PC-3 (cell line): ENCODE results near the gene THSD1. TPM values are rescaled to one million over a fixed set of nuclear protein-coding genes. Genes with fewer than 3 reads are reported as not detected.
A peak's percentile ranks its signal among the peaks of the same experiment; 100 is the strongest.

Experiments
- ATAC-seq: fragments of 200-7000 bp; cut with Tn5 transposase; 2 replicates; pipeline ENCODE4 v1.9.1; 2020; ENCODE audit warnings: mild to moderate bottlenecking, moderate library complexity
- BruUV-seq: library from RNA; stranded (reverse); fragments of 400-500 nt; replicated peaks from 2 replicates; lab custom pipeline; 2021; lab: Mats Ljungman, UMichigan
- CTCF ChIA-PET: fragments of 300-600 bp; sonication (Branson Sonifier 250); formaldehyde crosslinking; loops from one replicate; lab custom pipeline; 2022; ENCODE audit warnings: antibody characterized with exemption; lab: Charles Lee
- POLR2A ChIA-PET: fragments of 300-600 bp; sonication (Branson Sonifier 250); formaldehyde crosslinking; loops from one replicate; lab custom pipeline; 2022; ENCODE audit warnings: antibody characterized with exemption; ENCODE audit not compliant: unreplicated experiment; lab: Charles Lee
- DNase-seq: peaks from one replicate; pipeline ENCODE4 v3.0.0-alpha.2; 2015
- H2AFZ ChIP-seq: fragments of 300-600 bp; sonication (generic); 2 replicates; pipeline ENCODE4 v1.6.0; 2016; ENCODE audit warnings: antibody characterized with exemption, low read length
- H3F3A ChIP-seq: fragments of 300-600 bp; sonication (generic); one replicate; pipeline ENCODE4 v1.6.0; 2017; ENCODE audit warnings: antibody characterized with exemption, low read length, control low read depth, mild to moderate bottlenecking; ENCODE audit not compliant: unreplicated experiment
- H3K27ac ChIP-seq: fragments of 300-600 bp; sonication (generic); 2 replicates; pipeline ENCODE4 v1.5.1; 2016; ENCODE audit warnings: mild to moderate bottlenecking, low read length
- H3K27me3 ChIP-seq: fragments of 300-600 bp; sonication (generic); 2 replicates; pipeline ENCODE4 v1.6.1; 2016; ENCODE audit warnings: low read length, mixed read lengths
- H3K36me3 ChIP-seq: fragments of 300-600 bp; sonication (generic); 2 replicates; pipeline ENCODE4 v1.6.1; 2016; ENCODE audit warnings: low read depth, mixed run types, low read length, mixed read lengths
- H3K4me1 ChIP-seq: fragments of 300-600 bp; sonication (generic); 2 replicates; pipeline ENCODE4 v1.5.1; 2016; ENCODE audit warnings: low read length; ENCODE audit not compliant: insufficient read depth
- H3K4me2 ChIP-seq: fragments of 300-600 bp; sonication (generic); 2 replicates; pipeline ENCODE4 v1.6.0; 2016; ENCODE audit warnings: low read length
- H3K4me3 ChIP-seq: fragments of 300-600 bp; sonication (generic); 2 replicates; pipeline ENCODE4 v1.5.1; 2016; ENCODE audit warnings: mild to moderate bottlenecking, low read length, mixed read lengths
- H3K79me2 ChIP-seq: fragments of 300-600 bp; sonication (generic); 2 replicates; pipeline ENCODE4 v1.6.1; 2017; ENCODE audit warnings: low read length, mixed read lengths
- H3K9ac ChIP-seq: fragments of 300-600 bp; sonication (generic); 2 replicates; pipeline ENCODE4 v1.6.0; 2016; ENCODE audit warnings: mild to moderate bottlenecking, low read length
- H3K9me2 ChIP-seq: fragments of 300-600 bp; sonication (generic); replicated peaks from 2 replicates; pipeline ENCODE4 v1.6.1; 2016; ENCODE audit warnings: mixed run types, low read length, mixed read lengths
- H3K9me3 ChIP-seq: fragments of 300-600 bp; sonication (generic); 2 replicates; pipeline ENCODE4 v1.6.1; 2016; ENCODE audit warnings: low read length, mixed read lengths
- H4K20me1 ChIP-seq: fragments of 300-600 bp; sonication (generic); 2 replicates; pipeline ENCODE4 v1.6.1; 2016; ENCODE audit warnings: low read length, mixed read lengths
- CTCF ChIP-seq: fragments of 300-600 bp; sonication (generic); conservative IDR thresholded peaks from 2 replicates; pipeline ENCODE4 v1.5.1; 2017; ENCODE audit warnings: antibody characterized with exemption, low read depth, mild to moderate bottlenecking, low read length
- EZH2 ChIP-seq: fragments of 300-600 bp; sonication (generic); IDR thresholded peaks from one replicate; pipeline ENCODE4 v1.6.1; 2017; ENCODE audit warnings: antibody characterized with exemption, mild to moderate bottlenecking, low read length; ENCODE audit not compliant: unreplicated experiment
- EZH2phosphoT487 ChIP-seq: fragments of 300-600 bp; sonication (generic); IDR thresholded peaks from 2 replicates; pipeline ENCODE4 v1.6.1; 2018; ENCODE audit warnings: mild to moderate bottlenecking, antibody characterized with exemption, low read length, borderline replicate concordance
- intact Hi-C: fragments of 100-400 bp; cut with micrococcal nuclease; formaldehyde crosslinking; loops from 2 replicates; pipeline ENCODE4 v1.9.0; 2023
- total RNA-seq: library from RNA; depleted of rRNA; stranded (reverse); fragments of >200 nt; gene quantifications from 2 replicates; pipeline ENCODE4 v1.2.3, GENCODE V29; 2014

Gene THSD1
- total RNA-seq, 1 experiment from 2014 or later: 1.0 TPM

- no peaks in the 10 kb centered on the region for H3K9me2 ChIP-seq
- no TSS peak for BruUV-seq
- no peak overlapping the region for H2AFZ ChIP-seq
- H3K27me3 ChIP-seq: no peaks in the 10 kb centered on the region
- H3K4me2 ChIP-seq: no peak overlapping the region
- DNase-seq (peak; percentile 4), ATAC-seq (peak; percentile 67)
- no peaks in the 10 kb centered on the region for H4K20me1 ChIP-seq
- no peaks in the 10 kb centered on the region for H3K9me3 ChIP-seq
- H3K4me1 ChIP-seq: peaks cover 4% of the 10 kb centered on the region; the same call in 1 of the 2 replicates
- no peaks in the 10 kb centered on the region for H3F3A ChIP-seq
- H3K79me2 ChIP-seq: no peaks in the 10 kb centered on the region
- H3K9ac ChIP-seq: no peak overlapping the region
- ChIA-PET CTCF (interaction anchor here (0.5 kb wide), 1 partner anchor 128 kb away, joined by 3 read pairs; no protein-coding TSS in a partner anchor), POLR2A (interaction anchor here (0.6 kb wide), 1 partner anchor 11 kb away, joined by 3 read pairs; no protein-coding TSS in a partner anchor)
- intact Hi-C loops: no loop called here
- no peak overlapping the region for H3K27ac ChIP-seq
- TF ChIP-seq CTCF (no peak), EZH2 (no peak), EZH2phosphoT487 (no peak)
- H3K36me3 ChIP-seq: no peaks in the 10 kb centered on the region
- H3K4me3 ChIP-seq: no peak overlapping the region
Measured at GRCh38 chr13:52393572-52394357, 12.2 kb downstream of the THSD1 start.

GRCh38 chr13:52387721-52388120, 18.3 kb downstream of the THSD1 start:
- Histone ChIP-seq H3K9ac (no peak overlapping the region), H3K9me2 (no peaks in the 10 kb centered on the region), H3F3A (no peaks in the 10 kb centered on the region), H4K20me1 (no peaks in the 10 kb centered on the region), H3K4me1 (peaks cover 4% of the 10 kb centered on the region; the same call in 1 of the 2 replicates), H3K4me3 (no peak overlapping the region), H3K27me3 (no peaks in the 10 kb centered on the region), H2AFZ (no peak overlapping the region), H3K27ac (no peak overlapping the region), H3K36me3 (no peaks in the 10 kb centered on the region), H3K4me2 (no peak overlapping the region), H3K79me2 (no peaks in the 10 kb centered on the region), H3K9me3 (no peaks in the 10 kb centered on the region)
- intact Hi-C loops: no loop called here
- no peak for ATAC-seq
- TF ChIP-seq EZH2phosphoT487 (no peak), CTCF (no peak), EZH2 (no peak)
- POLR2A ChIA-PET: no interaction called here
- no TSS peak for BruUV-seq
- CTCF ChIA-PET: no interaction called here
- DNase-seq: no peak

GRCh38 chr13:52385870-52386269, 20.1 kb downstream of the THSD1 start:
- DNase-seq: no peak
- H3K4me3 ChIP-seq: no peak overlapping the region
- no peaks in the 10 kb centered on the region for H3K9me2 ChIP-seq
- ChIA-PET CTCF (no interaction called here), POLR2A (no interaction called here)
- no peaks in the 10 kb centered on the region for H3K36me3 ChIP-seq
- no peaks in the 10 kb centered on the region for H3K9me3 ChIP-seq
- no peak overlapping the region for H2AFZ ChIP-seq
- H3K4me1 ChIP-seq: no peaks in the 10 kb centered on the region
- no peaks in the 10 kb centered on the region for H3K79me2 ChIP-seq
- no peak overlapping the region for H3K4me2 ChIP-seq
- no TSS peak for BruUV-seq
- no peak for TF ChIP-seq CTCF
- H3K9ac ChIP-seq: no peak overlapping the region
- no peak for ATAC-seq
- no peaks in the 10 kb centered on the region for H3F3A ChIP-seq
- no peak overlapping the region for H3K27ac ChIP-seq
- intact Hi-C loops: no loop called here
- no peaks in the 10 kb centered on the region for H3K27me3 ChIP-seq
- H4K20me1 ChIP-seq: no peaks in the 10 kb centered on the region
